GM18508 (cell line): ENCODE results near the gene PRIM2.
"Not testable (repeated sequence)": the region's sequence is repeated elsewhere in the genome, so short reads cannot be mapped to it uniquely, and the experiment has no call there.

Source experiments
- ATAC-seq: cut with Tn5 transposase; IDR thresholded peaks from one replicate; pipeline ENCODE4 v1.9.1; 2021; ENCODE audit warnings: moderate number of reproducible peaks; ENCODE audit not compliant: insufficient read depth, unreplicated experiment

PRIM2 gene, protein sequence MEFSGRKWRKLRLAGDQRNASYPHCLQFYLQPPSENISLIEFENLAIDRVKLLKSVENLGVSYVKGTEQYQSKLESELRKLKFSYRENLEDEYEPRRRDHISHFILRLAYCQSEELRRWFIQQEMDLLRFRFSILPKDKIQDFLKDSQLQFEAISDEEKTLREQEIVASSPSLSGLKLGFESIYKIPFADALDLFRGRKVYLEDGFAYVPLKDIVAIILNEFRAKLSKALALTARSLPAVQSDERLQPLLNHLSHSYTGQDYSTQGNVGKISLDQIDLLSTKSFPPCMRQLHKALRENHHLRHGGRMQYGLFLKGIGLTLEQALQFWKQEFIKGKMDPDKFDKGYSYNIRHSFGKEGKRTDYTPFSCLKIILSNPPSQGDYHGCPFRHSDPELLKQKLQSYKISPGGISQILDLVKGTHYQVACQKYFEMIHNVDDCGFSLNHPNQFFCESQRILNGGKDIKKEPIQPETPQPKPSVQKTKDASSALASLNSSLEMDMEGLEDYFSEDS

DNA sequence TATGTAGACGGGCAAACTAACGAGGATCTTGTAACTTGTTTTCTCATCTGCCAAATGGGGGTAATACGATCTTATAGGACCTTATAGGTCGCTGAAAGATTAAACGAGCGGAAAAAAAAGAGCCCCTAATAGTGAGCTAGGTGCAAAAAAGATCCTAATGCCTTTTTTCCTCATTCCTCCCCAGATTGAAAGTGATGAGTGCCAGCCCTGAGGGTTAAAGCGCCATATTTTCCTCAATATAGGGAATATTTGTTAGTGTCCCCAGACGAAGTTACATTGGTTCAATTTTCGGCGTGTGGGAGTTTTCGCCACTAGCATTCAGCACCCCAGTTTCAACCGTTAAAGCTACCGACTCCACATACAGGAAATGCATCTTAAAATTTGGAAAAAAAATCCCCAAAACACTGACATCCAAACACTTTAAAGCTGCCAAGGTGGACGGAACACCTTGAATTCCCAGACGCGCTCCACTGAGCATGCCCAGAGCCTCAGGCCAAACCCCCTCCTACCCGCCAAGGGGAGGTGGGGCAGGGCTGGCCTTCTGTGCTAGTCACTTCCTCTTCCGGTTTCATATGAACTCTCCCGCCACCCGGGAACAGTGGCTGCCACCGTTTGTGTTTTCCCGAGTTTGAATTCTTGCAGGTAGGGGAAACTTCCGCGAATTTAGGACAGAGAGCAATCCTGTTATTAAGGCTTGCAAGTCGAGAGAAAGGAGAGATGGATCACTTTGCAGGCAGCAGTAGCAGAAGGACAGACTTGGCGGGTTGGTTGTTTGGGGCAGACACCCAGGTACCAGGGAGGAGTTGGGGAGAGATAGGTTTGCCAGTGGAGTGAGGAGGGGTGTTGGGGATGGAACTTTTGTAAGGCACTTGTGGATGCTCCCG, at the start of gene PRIM2:
PRIM2 (plus strand) TSS at position 571 of the 884 bp plus-strand sequence. CDS start 816 bp downstream, outside the sequence.
- peak; percentile 69 for ATAC-seq

DNA sequence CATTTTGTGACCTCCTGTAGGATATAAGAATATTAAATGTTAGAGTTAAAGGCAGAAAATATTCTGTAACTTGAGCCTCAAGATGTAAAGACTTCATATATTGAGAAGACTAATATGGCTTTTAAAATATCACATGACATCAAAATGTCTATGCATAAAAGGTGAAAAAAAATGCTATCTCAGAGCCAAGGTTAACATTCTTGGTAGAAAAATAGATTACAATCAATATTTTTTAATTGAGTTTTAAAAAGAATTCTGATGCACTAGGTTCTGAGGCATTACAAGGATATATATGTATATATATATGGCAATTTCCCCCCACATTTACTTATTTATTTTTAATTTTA, 49.2 kb upstream of the PRIM2 start:
- ATAC-seq = no peak

DNA sequence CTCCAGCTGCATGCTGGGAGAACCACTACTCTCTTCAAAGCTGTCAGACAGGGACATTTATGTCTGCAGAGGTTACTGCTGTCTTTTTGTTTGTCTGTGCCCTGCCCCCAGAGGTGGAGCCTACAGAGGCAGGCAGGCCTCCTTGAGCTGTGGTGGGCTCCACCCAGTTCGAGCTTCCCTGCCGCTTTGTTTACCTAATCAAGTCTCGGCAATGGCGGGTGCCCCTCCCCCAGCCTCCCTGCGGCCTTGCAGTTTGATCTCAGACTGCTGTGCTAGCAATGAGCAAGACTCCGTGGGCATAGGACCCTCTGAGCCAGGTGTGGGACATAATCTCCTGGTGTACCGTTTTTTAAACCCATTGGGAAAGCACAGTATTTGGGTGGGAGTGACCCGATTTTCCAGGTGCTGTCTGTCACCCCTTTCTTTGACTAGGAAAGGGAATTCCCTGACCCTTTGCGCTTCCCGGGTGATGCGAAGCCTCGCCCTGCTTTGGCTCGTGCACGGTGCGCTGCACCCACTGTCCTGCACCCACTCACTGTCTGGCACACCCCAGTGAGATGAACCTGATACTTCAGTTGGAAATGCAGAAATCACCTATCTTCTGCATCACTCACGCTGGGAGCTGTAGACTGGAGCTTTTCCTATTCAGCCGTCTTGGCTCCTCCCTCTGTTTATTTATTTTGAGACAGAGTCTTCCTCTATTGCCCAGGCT, 43.2 kb upstream of the PRIM2 start:
- ATAC-seq = not testable (repeated sequence)

DNA sequence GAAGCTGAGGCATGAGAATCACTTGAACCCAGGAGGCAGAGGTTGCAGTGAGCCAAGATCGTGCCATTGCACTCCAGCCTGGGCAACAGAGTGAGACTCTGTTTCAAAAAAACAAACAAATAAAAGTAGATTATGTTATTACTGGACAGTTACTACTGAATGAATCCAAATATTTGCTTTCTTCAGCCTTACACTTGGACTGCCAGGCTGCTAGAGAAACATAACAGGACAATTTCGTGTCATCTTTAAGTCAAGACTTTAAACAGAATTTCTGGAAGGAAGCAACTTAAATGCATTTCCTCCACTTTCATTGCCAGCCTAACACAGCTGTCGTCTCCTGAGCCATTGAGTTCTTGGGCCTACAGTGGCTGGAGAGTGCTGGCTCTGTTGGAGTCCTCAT, 42.0 kb upstream of the PRIM2 start:
- no peak for ATAC-seq

DNA sequence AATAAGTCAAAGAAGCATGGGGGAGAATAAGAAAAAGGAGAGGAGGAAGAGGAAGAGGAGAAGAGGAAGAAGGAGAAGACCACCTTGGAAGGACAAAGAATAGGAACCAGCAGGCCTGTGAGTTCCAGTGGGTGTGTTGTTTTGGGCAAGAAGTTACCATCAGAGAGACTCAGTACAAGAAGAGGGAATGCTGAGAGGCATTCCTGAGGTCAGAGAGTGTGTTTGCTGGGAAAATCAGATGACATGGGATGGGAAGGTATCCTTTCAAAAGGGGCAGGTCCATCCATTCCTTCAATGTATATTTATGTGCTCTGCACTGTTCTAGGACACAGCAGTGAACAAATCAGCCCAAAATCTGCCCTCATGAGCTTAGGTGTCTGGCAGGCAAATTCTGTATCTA, 40.5 kb upstream of the PRIM2 start:
- no peak for ATAC-seq

DNA sequence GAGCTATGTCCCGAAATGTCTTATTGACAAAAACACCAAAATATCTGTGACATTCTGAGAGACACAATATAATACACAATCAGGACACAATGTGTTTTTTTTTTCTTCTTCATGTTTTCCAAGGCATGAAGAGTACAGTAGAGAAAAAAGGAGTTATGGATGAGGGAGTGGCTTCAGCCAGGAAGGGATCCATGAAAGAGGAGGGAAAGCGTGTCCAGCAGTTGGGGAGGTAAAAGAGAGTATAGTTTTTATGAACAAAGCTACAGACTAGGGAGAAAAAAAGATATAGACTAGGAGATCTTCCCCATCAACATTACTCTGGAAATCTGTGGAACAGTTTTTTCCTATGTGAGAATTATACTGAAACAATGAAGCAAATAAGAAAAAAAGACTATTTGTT, 38.9 kb upstream of the PRIM2 start:
- no peak for ATAC-seq

DNA sequence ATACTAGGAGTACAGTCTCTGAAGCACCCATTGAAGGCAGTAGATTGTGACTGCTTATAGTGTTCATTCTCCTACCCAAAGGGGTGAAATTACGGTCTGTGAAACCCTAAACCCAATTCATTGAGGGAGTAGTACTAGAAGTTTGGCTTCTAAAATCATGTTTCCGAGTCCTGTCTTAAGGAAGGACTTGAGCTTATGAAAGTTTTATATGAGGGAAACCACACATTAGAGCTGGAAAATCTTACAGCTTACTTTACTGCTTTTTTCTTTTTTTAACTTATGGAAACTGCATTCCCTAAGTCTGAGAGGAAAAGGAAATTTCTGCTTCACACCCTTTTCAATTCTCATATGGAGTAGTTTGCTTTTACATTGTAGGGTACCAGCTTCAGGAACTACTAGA, 38.4 kb upstream of the PRIM2 start:
- ATAC-seq = no peak

DNA sequence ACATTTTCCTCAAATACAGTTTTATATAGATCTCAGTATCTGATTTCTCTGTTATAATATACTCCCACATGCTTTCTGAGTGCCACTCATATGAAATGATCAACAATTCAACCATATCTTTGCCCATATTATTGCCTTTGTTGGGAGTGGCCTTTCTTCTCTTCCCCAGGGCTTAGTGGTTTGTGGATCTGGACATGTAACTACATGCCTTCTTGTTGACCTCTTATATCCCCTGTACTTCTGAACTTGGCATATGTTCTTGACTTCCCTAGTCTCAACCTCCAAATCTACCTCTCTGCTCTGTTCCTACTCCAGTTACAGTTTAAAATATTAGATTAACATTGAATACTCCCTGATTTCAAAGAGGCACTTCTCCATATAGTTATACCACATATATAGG, 34.3 kb upstream of the PRIM2 start:
- no peak for ATAC-seq

DNA sequence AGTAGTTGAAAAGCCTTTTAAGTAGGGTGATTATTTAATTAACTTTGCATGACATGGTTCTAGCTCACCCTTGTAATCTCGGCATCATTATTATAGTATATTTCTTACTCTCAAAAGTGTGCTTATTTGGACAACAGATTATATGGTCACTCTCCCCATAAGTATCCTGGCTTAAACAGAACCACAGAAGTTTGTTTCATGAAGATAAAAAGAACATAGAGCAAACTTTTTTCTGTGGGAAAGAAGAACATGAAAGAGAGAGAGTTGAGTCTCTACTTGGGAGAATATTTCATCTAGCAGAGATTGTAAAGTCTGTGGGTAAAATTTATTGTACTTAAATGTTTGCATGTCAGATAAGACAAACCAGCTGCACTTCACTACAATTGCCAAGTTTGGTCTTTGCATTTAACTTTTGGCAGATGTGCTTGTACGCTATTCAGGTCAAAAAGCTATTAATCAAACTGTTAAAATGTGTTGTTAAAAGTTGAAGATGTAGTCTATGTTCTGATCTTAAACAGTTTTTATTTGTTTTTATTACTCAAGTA, 33.4 kb upstream of the PRIM2 start:
- no peak for ATAC-seq

DNA sequence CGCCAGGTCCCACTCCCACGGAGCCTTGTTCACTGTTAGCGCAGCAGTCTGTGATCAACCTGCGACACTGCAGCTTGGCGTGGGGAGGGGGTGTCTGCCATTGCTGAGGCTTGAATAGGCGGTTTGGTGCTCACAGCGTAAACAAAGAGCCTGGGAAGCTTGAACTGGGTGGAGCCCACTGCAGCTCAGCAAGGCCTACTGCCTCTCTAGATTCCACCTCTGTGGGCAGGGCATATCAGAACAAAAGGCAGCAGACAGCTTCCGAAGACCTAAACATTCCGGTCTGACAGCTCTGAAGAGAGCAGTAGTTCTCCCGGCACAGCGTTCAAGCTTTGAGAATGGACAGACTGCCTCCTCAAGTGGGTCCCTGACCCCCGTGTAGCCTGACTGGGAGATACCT, 29.3 kb upstream of the PRIM2 start:
- ATAC-seq = not testable (repeated sequence)

DNA sequence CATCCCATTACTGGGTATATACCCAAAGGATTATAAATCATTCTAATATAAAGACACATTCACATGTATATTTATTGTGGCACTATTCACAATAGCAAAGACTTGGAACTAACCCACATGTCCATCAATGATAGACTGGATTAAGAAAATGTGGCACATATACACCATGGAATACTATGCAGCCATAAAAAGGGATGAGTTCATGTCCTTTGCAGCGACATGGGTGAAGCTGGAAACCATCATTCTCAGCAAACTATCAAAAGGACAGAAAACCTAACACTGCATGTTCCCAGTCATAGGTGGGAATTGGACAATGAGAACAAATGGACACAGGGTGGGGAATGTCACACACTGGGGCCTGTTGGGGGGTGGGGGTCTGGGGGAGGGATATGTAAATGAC, 24.0 kb upstream of the PRIM2 start:
- not testable (repeated sequence) for ATAC-seq

DNA sequence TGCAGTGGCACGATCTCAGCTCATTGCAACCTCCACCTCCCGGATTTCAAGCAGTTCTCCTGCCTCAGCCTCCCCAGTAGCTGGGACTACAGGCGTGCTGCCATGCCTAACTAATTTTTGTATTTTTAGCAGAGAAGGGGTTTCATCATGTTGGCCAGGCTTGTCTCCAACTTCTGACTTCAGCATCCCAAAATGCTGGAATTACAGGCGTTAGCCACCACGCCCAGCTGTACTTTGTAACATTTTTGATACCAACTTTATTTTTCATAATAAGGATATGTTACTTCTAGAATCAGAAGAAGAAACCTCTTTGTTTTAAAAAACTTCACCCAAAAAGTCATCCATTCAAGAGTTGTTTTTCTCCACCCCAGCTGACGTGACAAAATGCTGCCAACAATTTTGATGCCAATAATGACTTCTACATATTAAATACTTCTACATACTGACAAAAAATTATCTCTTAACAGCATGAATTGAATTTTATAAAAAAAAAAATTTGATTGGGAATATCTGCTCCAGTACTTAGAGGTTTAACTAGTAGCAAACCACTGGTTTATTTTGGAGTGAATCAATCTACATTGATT, 22.5 kb upstream of the PRIM2 start:
- no peak for ATAC-seq

DNA sequence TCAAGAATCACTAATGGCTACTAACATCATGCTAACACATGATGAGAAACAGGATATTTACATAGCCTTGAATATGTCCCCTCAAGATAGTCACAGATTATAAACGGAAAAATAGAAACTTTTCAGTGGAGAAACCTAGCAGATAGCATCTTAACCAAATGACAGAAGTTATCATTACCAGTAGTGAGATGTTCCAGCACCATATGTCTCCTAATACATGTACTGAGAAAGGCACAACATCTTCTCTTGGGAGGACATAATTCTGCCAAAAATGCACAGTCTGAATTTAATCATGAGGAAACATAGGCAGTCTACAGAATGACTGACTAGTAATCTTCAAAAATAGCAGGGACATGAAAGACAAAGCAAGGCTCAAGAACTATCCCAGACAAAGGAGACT, 19.9 kb upstream of the PRIM2 start:
- ATAC-seq = no peak

DNA sequence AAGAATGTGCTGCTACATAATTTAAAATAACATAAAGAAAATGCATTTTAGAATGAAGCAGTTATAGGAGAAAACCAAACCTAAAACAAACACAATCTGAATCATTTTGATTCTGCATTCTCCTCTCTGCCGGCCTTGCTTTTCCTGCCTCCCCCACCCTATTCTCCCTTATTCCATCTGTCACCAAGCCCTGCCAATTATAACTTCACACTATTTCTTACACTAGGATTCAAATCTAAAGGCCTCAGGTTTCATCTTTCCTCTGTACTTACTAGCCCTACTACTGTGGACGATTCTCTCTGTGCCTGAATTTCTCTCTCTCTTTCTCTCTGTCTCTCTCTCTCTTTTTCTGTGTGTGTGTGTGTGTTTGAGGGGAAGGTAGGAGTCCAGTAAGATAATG, 18.7 kb upstream of the PRIM2 start:
- no peak for ATAC-seq

DNA sequence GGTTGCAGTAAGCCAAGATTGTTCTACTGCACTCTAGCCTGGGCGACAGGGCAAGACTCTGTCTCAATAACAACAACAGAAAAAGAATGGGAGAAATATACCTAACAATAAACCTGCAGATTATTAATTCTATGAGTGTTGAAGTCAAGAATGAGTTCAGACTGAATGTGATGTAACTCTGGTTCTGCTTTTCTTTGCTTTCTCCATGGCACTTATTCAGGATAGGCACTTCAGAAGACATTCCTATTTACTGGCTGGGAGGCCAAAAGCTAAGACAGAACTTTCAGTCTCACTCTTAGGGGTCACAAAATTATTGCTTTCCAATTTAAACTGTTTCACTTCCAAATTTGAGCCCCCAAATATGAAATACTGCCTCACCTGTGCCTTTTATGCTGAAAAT, 15.7 kb upstream of the PRIM2 start:
- no peak for ATAC-seq

DNA sequence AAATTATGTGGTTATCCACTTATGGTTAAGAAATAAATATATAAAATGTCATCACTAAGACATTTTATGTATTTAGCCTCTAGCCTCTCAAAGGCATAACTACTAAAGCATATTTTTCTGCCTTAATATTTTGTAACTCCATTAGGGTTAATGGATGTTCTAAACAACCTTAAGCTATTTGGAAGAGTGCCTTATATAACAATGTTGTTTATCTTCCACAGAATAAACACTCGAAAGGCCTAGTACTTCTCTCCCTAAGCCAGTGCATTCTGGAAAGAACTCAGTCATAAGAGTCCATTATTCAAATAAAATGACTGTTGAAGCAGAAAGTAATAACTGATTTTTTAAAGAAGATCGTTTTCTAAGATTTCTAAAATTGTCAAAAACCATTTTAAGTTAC, 15.0 kb upstream of the PRIM2 start:
- no peak for ATAC-seq

DNA sequence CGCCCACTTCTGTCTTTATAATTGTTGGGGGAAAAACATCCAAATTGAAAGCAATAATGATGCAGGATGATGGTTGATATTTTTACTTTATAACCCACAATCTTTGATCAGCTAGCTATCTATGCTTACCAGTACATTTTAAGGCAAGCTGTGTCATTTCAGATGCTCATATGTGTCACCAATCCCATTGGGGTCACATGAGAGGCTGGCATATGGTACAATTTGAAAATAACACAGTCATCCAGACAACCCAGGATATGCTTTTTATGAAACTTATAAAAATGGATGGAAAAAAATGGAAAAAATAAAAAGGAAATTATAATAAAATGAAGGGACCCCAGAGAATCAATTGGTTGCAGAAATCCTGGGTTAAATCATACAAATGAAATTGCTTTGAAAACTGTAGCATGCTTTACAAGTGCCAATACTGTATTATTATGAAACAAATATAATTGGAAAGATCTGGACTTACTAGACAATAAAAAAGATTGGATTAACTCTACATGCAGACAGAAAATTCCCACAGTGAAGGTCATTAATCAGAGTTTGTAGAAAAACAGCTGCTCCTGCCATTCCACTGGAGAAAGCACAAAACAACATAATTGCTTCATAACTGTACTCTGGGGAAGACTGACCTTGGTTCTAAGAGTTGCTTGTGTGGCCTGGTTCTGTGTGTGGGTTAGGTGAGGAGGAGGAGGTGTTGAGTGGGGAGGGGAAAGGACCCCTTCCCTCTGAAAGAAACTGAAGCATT, 13.3 kb upstream of the PRIM2 start:
- ATAC-seq = no peak

DNA sequence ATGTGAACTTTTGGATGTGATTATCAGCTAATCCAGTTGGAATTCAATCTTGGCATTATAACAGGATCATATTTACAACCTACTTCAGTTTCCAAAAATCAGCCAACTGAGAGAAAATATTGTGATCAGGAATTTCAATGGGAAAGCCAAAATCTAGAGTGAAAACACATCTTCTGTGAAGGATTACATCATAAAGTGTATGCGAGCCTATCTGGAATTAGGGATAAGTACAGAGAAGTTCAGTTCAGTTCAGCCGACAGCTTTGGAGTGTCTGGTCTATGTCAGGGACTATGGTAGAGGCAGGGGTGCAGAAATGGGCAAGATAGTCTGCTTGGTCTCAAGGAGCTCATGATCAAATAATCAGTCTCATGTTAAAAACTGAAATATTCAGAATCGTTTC, 12.3 kb upstream of the PRIM2 start:
- ATAC-seq = no peak

DNA sequence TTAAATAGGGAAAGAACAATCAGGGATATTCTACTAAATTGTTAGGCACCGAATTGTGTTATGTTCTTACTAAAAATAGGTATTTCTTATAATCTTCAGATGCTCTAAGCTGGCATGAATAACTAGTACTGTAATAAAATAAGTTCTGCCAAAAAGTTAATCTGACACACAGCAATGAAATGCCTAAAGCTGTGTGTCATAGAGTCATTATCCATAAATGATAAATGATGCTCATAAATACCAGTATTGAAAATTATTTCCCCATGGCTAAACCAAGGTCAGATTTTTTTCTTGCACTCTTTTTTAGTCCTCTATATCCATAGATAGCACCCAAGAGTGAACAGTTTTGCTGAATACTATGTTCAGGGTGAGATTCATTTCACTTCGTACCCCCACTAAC, 11.7 kb upstream of the PRIM2 start:
- no peak for ATAC-seq
